HUES6 (cell line): Measurements from ENCODE around the gene PI4K2B.
"Not testable (repeated sequence)": the region's sequence is repeated elsewhere in the genome, so short reads cannot be mapped to it uniquely, and the experiment has no call there.

ENCODE experiments used
- H3K27ac ChIP-seq: 2 replicates; pipeline ENCODE4 v1.7.0; 2013; ENCODE audit warnings: low read depth, mild to moderate bottlenecking, low read length, inconsistent platforms
- H3K27me3 ChIP-seq: 2 replicates; pipeline ENCODE4 v1.6.1; 2013; ENCODE audit warnings: low read length; ENCODE audit not compliant: control insufficient read depth, insufficient read depth
- H3K36me3 ChIP-seq: 2 replicates; pipeline ENCODE4 v1.6.1; 2013; ENCODE audit warnings: low read length; ENCODE audit not compliant: control insufficient read depth, insufficient read depth
- H3K4me1 ChIP-seq: 2 replicates; pipeline ENCODE4 v1.6.1; 2013; ENCODE audit warnings: low read length; ENCODE audit not compliant: control insufficient read depth, insufficient read depth
- H3K4me3 ChIP-seq: 2 replicates; pipeline ENCODE4 v1.5.1; 2013; ENCODE audit warnings: low read depth, low read length
- H3K9ac ChIP-seq: one replicate; pipeline ENCODE4 v1.6.1; 2013; ENCODE audit warnings: mild to moderate bottlenecking, low read length
- H3K9me3 ChIP-seq: 2 replicates; pipeline ENCODE4 v1.6.1; 2013; ENCODE audit warnings: low read depth, low read length; ENCODE audit not compliant: control insufficient read depth, insufficient read depth

PI4K2B gene

DNA sequence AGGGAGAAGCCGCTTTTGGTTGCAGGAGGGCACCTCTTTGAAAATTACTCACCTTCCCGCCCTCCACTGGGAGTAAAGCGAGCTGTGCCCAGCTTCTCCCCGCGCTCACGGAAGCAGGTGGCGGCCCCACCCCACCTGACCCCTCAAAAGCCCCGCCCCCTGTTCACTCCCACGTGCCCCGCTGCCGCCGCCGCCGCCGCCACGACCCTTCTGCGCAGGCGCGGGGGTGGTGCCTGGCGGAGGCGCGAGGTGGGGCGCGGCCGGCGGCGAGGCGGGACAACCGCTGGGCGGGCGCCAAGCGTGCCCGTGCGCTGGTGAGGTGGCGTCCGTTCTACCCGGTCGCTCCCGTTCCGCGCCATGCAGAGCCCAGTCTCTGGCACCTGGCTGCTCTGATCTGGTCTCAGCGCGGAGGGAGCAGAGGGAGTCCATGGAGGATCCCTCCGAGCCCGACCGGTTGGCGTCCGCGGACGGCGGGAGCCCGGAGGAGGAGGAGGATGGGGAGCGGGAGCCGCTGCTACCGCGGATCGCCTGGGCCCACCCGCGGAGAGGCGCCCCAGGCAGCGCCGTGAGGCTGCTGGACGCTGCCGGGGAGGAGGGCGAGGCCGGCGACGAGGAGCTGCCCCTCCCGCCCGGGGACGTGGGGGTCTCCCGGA, at the start of gene PI4K2B:
Gene PI4K2B (plus strand): TSS at position 297 of the 653 bp plus-strand sequence. CDS start 131 bp downstream, at position 428.
- H3K36me3 ChIP-seq, result no peaks in the 10 kb centered on the region
- 0 out of 2 replicates have a peak, but pooled peaks cover 3% of the 10 kb centered on the region for H3K27me3 ChIP-seq
- peak within 1 kb of the TSS; percentile 79 for H3K4me3 ChIP-seq
- H3K9me3 ChIP-seq, result peaks cover 34% of the 10 kb centered on the region
- H3K27ac ChIP-seq, result no peak within 1 kb of the TSS; the same call in 1 of the 2 replicates
- H3K9ac ChIP-seq, result peak within 1 kb of the TSS; percentile 78
- H3K4me1 ChIP-seq, result no peaks in the 10 kb centered on the region

DNA sequence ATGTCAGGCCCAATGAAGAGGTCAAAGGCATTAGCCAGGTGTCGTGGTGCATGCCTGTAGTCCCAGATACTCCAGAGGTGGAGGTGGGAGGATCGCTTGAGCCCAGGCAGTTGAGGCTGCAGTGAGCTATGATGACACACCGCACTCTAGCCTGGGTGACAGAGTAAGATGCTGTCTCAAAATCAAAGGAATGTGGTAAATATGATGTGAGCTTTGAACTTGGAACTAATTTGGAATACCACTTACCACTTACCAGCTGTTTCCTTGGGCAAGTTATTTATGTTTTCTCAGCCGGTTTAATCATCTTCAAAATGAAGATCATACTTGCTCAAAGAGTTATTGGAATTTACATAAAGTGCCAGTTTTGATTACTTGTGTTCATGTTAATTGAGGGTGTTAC, 49.8 kb upstream of the PI4K2B start:
- Histone ChIP-seq H3K4me3 (no peak overlapping the region), H3K4me1 (no peaks in the 10 kb centered on the region), H3K27ac (no peak overlapping the region)

DNA sequence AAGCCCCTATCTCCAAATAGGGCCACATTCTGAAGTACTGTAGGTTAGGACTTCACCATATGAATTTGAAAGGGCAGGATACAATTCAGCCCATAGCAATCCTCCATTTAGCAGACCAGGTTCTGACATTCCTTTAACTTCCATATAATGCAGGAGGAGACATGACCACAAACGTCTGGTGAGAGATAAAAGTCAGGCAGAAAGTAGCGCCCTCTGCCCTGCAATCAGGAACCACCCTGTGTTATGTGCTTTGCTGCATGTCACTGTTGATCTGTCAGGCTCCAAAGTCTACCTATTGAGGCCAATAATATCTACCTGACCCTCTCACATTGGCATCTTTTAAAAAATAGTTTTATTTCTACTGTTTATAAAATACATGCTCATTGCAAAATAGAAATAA, 43.4 kb upstream of the PI4K2B start:
- no peak overlapping the region for H3K27ac ChIP-seq
- no peaks in the 10 kb centered on the region for H3K36me3 ChIP-seq
- no peaks in the 10 kb centered on the region for H3K27me3 ChIP-seq
- no peak overlapping the region for H3K9ac ChIP-seq
- H3K4me3 ChIP-seq, result no peak overlapping the region
- H3K4me1 ChIP-seq, result no peaks in the 10 kb centered on the region
- H3K9me3 ChIP-seq, result no peaks in the 10 kb centered on the region

More for the DNA sequence above, 49.8 kb upstream of the PI4K2B start:
- Histone ChIP-seq H3K9me3 (no peaks in the 10 kb centered on the region), H3K27me3 (no peaks in the 10 kb centered on the region), H3K9ac (no peak overlapping the region), H3K36me3 (no peaks in the 10 kb centered on the region)

DNA sequence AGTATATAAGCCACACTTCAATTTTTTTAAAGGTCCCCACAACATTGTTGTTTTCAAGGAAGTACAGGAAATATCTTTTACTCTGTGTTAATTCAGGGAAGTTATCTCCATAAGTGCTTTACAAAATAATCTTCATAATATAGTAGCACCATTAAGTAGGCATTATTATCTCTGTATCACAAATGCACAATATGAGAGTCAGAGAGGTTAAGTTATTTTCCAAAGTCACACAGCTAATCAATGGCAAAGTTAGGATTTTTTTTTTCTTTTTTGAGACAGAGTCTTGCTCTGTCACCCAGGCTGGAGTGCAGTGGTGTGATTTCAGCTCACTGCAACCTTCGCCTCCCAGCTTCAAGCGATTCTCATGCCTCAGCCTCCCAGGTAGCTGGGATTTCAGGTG, 35.1 kb upstream of the PI4K2B start:
- H3K27me3 ChIP-seq, result no peaks in the 10 kb centered on the region

GRCh38 chr4:25207997-25208396, 25.8 kb upstream of the PI4K2B start:
- Histone ChIP-seq H3K4me1 (peaks cover 10% of the 10 kb centered on the region; the same call in 1 of the 2 replicates), H3K27me3 (no peaks in the 10 kb centered on the region), H3K36me3 (no peaks in the 10 kb centered on the region), H3K9ac (no peak overlapping the region), H3K27ac (no peak overlapping the region), H3K4me3 (no peak overlapping the region), H3K9me3 (peaks cover 14% of the 10 kb centered on the region; the same call in 1 of the 2 replicates)

More for the DNA sequence above, 35.1 kb upstream of the PI4K2B start:
- Histone ChIP-seq H3K4me3 (no peak overlapping the region), H3K9me3 (no peaks in the 10 kb centered on the region), H3K9ac (no peak overlapping the region), H3K36me3 (no peaks in the 10 kb centered on the region), H3K4me1 (no peaks in the 10 kb centered on the region), H3K27ac (no peak overlapping the region)

- no peak overlapping the region for H3K27ac ChIP-seq
- H3K9me3 ChIP-seq, result peaks cover 15% of the 10 kb centered on the region; the same call in 1 of the 2 replicates
- no peak overlapping the region for H3K4me3 ChIP-seq
- peaks cover 10% of the 10 kb centered on the region; the same call in 1 of the 2 replicates for H3K4me1 ChIP-seq
- H3K36me3 ChIP-seq, result no peaks in the 10 kb centered on the region
- H3K27me3 ChIP-seq, result no peaks in the 10 kb centered on the region
- H3K9ac ChIP-seq, result no peak overlapping the region
Observed at GRCh38 chr4:25209702-25210101, 24.1 kb upstream of the PI4K2B start.

GRCh38 chr4:25211721-25212120, 22.1 kb upstream of the PI4K2B start:
- Histone ChIP-seq H3K4me1 (peaks cover 16% of the 10 kb centered on the region), H3K27me3 (no peaks in the 10 kb centered on the region), H3K9me3 (peaks cover 15% of the 10 kb centered on the region; the same call in 1 of the 2 replicates), H3K4me3 (no peak overlapping the region), H3K36me3 (no peaks in the 10 kb centered on the region), H3K27ac (no peak overlapping the region), H3K9ac (no peak overlapping the region)

DNA sequence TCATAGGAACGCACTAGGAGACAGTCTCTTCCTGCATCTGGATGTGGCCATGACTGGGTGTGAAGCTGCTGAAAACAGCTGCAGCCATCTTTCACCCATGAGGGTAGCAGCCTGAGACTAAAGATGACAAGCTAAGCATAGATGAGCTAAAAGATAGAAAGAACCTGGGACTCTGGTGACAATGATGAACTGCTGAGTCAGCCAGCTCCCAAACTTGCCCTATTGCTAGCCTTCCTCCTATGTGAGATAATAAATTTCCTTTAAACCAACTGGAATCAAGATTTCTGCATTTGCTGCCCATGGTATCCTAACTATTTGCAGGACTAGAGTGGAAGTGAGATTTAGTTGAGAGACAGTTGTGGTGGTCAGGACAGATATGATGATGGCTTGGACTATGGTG, 21.0 kb upstream of the PI4K2B start:
- Histone ChIP-seq H3K9ac (no peak overlapping the region), H3K27ac (no peak overlapping the region), H3K4me3 (no peak overlapping the region), H3K4me1 (peaks cover 16% of the 10 kb centered on the region), H3K36me3 (no peaks in the 10 kb centered on the region), H3K9me3 (peaks cover 18% of the 10 kb centered on the region; the same call in 1 of the 2 replicates), H3K27me3 (no peaks in the 10 kb centered on the region)

DNA sequence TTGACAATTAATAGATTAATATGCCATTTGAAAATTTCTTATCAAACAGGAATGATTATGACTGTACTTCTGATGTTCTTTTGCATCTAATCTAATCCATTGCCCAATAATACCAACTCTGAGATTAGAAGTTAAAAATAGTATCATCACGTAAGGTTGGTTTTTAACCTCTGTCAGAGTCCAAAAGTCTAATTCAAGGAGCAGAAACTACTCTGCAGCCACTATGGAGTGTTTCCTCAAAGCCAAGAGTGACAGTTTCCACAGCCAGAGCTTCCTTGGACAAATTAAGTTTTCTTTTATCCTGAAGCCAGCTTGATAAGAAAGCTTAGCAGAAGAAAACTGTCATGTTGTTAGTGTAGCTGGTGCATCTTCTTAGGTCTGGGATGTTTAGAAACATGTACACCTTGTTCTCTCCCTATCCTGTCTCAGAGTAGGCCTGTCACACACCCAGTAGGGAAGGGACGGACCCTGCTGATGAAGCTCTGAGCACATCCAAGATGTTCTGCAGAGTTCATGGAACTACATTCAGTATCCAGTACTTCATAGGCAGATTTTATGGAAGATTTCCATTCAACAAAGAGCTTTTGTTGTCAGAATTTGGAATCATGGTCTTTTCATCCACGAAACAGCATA, 20.4 kb upstream of the PI4K2B start:
- Histone ChIP-seq H3K4me3 (no peak overlapping the region), H3K27ac (no peak overlapping the region), H3K4me1 (peaks cover 16% of the 10 kb centered on the region), H3K27me3 (no peaks in the 10 kb centered on the region), H3K36me3 (no peaks in the 10 kb centered on the region), H3K9ac (no peak overlapping the region), H3K9me3 (peaks cover 18% of the 10 kb centered on the region; the same call in 1 of the 2 replicates)

GRCh38 chr4:25214750-25215149, 19.1 kb upstream of the PI4K2B start:
- Histone ChIP-seq H3K9me3 (peaks cover 18% of the 10 kb centered on the region; the same call in 1 of the 2 replicates), H3K4me1 (peaks cover 16% of the 10 kb centered on the region)
- not testable (repeated sequence) for H3K36me3 ChIP-seq, H3K4me3 ChIP-seq, H3K27ac ChIP-seq, H3K9ac ChIP-seq, H3K27me3 ChIP-seq

DNA sequence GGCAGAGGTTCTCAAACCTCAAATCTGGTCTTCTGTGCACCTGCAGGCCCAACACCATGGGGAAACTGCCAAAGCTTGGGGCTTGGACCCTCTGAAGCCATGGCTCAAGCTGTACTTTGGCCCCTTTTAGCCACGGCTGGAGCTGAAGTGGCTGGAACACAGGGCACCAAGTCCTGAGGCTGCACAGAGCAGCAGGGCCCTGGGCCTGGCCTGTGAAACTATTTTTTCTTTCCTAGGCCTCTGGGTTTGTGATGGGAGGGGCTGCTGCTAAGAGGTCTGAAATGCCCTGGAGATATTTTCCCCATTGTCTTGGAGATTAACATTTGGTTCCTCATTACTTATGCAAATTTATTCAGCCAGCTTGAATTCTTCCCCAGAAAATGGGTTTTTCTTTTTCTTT, 18.3 kb upstream of the PI4K2B start:
- Histone ChIP-seq H3K27ac (no peak overlapping the region), H3K4me3 (no peak overlapping the region)

More for the DNA sequence above, 18.3 kb upstream of the PI4K2B start:
- H3K36me3 ChIP-seq, result no peaks in the 10 kb centered on the region
- no peaks in the 10 kb centered on the region for H3K27me3 ChIP-seq
- peaks cover 21% of the 10 kb centered on the region; the same call in 1 of the 2 replicates for H3K9me3 ChIP-seq
- peaks cover 9% of the 10 kb centered on the region for H3K4me1 ChIP-seq
- peak overlapping the region; percentile 12 for H3K9ac ChIP-seq
